ENCODE measurements around the gene NCKAP5. TPM values are rescaled to one million over a fixed set of nuclear protein-coding genes. Genes with fewer than 3 reads are reported as not detected.

Gene NCKAP5
- total RNA-seq, 4 donors from 2014 or later: 0.37 to 1.3 (median 0.83) TPM

GRCh38 chr2:133541797-133542196, 26.5 kb downstream of the NCKAP5 start:
- no peak for TF ChIP-seq CTCF (IDR thresholded peaks at IDR 0.05)
- DNase-seq (ENCODE audit: low spot score) (no peak), ATAC-seq (ENCODE audit: low FRiP score) (no peak)

- ATAC-seq (ENCODE audit: low FRiP score) (no peak), DNase-seq (ENCODE audit: low spot score) (no peak)
- no peak for TF ChIP-seq CTCF (IDR thresholded peaks at IDR 0.05)
These were observed 26.9 kb downstream of the NCKAP5 start for GRCh38 chr2:133541376-133541775.

GRCh38 chr2:133532919-133533318, 35.3 kb downstream of the NCKAP5 start:
- ATAC-seq (ENCODE audit: low FRiP score) (no peak), DNase-seq (ENCODE audit: low spot score) (no peak)
- TF ChIP-seq CTCF (IDR thresholded peaks at IDR 0.05): no peak

GRCh38 chr2:133531382-133531781, 36.9 kb downstream of the NCKAP5 start:
- no peak for DNase-seq (ENCODE audit: low spot score)
- no peak for TF ChIP-seq CTCF (IDR thresholded peaks at IDR 0.05)
- no peak for ATAC-seq (ENCODE audit: low FRiP score)

- ATAC-seq (ENCODE audit: low FRiP score): no peak
- TF ChIP-seq CTCF (IDR thresholded peaks at IDR 0.05): no peak
- no peak for DNase-seq (ENCODE audit: low spot score)
These were observed 37.6 kb downstream of the NCKAP5 start for GRCh38 chr2:133530645-133531044.

- DNase-seq (ENCODE audit: low spot score) (no peak), ATAC-seq (ENCODE audit: low FRiP score) (no peak)
- no peak for TF ChIP-seq CTCF (IDR thresholded peaks at IDR 0.05)
These were observed 41.5 kb downstream of the NCKAP5 start for GRCh38 chr2:133526530-133527300.
